Measurements from ENCODE around the gene DPP6. TPM values are rescaled to one million over a fixed set of nuclear protein-coding genes. Genes with fewer than 3 reads are reported as not detected.

The DPP6 gene
- total and polyA plus RNA-seq, 2 donors (not counting 1 experiment from before 2014, with no cell fraction given): not detected

- no peak for DNase-seq
- Histone ChIP-seq H3K4me3 (ENCODE audit: control extremely low read depth in 1 of 5, extremely low read depth in 1 of 5, insufficient read depth in 1 of 5, low read depth in 2 of 5, low read length in 4 of 5) (no peak overlapping the region), H3K27ac (ENCODE audit: low read length in 2 of 2) (no peak overlapping the region), H3K9me3 (ENCODE audit: control extremely low read depth in 1 of 3, control insufficient read depth in 2 of 3, insufficient read depth in 1 of 3, low read length in 2 of 3) (peaks cover 0 to 18% (median 0%) of the 10 kb centered on the region in 3 donors), H3K36me3 (replicated peaks in 1 of 2; ENCODE audit: control extremely low read depth in 1 of 2, control insufficient read depth in 1 of 2, extremely low read depth in 1 of 2, insufficient read depth in 2 of 2, low read length in 1 of 2) (no peaks in the 10 kb centered on the region), H3K4me1 (ENCODE audit: control insufficient read depth in 2 of 2, insufficient read depth in 2 of 2, low read length in 2 of 2) (peaks cover 7 to 9% of the 10 kb centered on the region in 2 donors), H3K4me2 (replicated peaks; ENCODE audit: low read depth, low read length, poor library complexity, severe bottlenecking) (no peak overlapping the region), H2AFZ (ENCODE audit: insufficient read depth, low read depth, low read length, poor library complexity, severe bottlenecking) (no peak overlapping the region), H4K20me1 (ENCODE audit: control insufficient read depth, insufficient read depth, low read length, poor library complexity, severe bottlenecking) (no peaks in the 10 kb centered on the region), H3K27me3 (replicated peaks in 1 of 4; ENCODE audit: control extremely low read depth in 1 of 4, control insufficient read depth in 3 of 4, insufficient read depth in 4 of 4, low read length in 3 of 4) (peaks cover 0 to 19% (median 9%) of the 10 kb centered on the region in 4 experiments), H3K9ac (ENCODE audit: low read length) (no peak overlapping the region), H3K79me2 (ENCODE audit: control insufficient read depth, insufficient read depth, low read length) (no peaks in the 10 kb centered on the region)
- no peak for TF ChIP-seq EZH2 (IDR thresholded peaks at IDR 0.05; ENCODE audit: borderline replicate concordance, insufficient read depth, low read depth, low read length, poor library complexity, severe bottlenecking)
- TF ChIP-seq CTCF (IDR thresholded peaks at IDR 0.05): no peak
- CTCF ChIA-PET: interaction anchor here (0.6 to 4.8 kb wide), 17 partner anchors 10 to 621 kb away, joined by 3 to 52 read pairs (median 4); partner anchors contain the start of gene INSIG1
- H3K4me1 Mint-ChIP-seq: peaks cover 7% of the 10 kb centered on the region
- POLR2A ChIA-PET: no interaction called here
- peaks cover 44% of the 10 kb centered on the region for H3K27me3 Mint-ChIP-seq
- H3K4me3 Mint-ChIP-seq: no peak overlapping the region
- WGBS (ENCODE audit: insufficient coverage): 84% methylated on average over 17 of the region's 22 CpGs
- no peak overlapping the region for H3K27ac Mint-ChIP-seq
- ATAC-seq (ENCODE audit: low read depth): no peak
- H3K9me3 Mint-ChIP-seq (ENCODE audit: insufficient read depth): peaks cover 2% of the 10 kb centered on the region
- intact Hi-C loops (cut with micrococcal nuclease): loop anchor here (1.0 to 5.0 kb wide), 6 partner anchors 15 to 856 kb away; partner anchors contain the start of gene INSIG1
These were observed 860.9 kb downstream of the DPP6 start for GRCh38 chr7:154912871-154913637.

All from B cell (primary cell).